Measurements from ENCODE around the gene IFT80.

- no peak for TF ChIP-seq POLR2A (IDR thresholded peaks at IDR 0.05; ENCODE audit: low read depth)
- no peak for TF ChIP-seq POLR2AphosphoS5 (IDR thresholded peaks at IDR 0.05)
- no peak for TF ChIP-seq CTCF (IDR thresholded peaks at IDR 0.05)
- TF ChIP-seq EP300 (IDR thresholded peaks at IDR 0.05): no peak
Observed at GRCh38 chr3:160210341-160210740, 188.7 kb downstream of the IFT80 start.
